Measurements from ENCODE around the gene NBL1. TPM values are rescaled to one million over a fixed set of nuclear protein-coding genes. Genes with fewer than 3 reads are reported as not detected.
A peak's percentile ranks its signal among the peaks of the same experiment; 100 is the strongest.

Gene NBL1
- total and polyA plus RNA-seq, 9 of the 15 experiments (the other 6 are each of a cell fraction or from before 2014, with no cell fraction given) = 0.10 to 3.7 (median 1.8) TPM; not detected in 1

- TF ChIP-seq BCLAF1 (IDR thresholded peaks at IDR 0.05; ENCODE audit: borderline replicate concordance in 1 of 2, control insufficient read depth in 1 of 2, low read depth in 2 of 2, low read length in 1 of 2) (peak in 1 of 2 experiments; percentile 81; a peak in 2 of 4 replicates), MED1 (CRISPR knock-in tag; IDR thresholded peaks at IDR 0.05; ENCODE audit: borderline replicate concordance) (no peak), EGR1 (conservative IDR thresholded peaks at IDR 0.05) (peak; percentile 58), NFE2L1 (tag; IDR thresholded peaks at IDR 0.05; ENCODE audit: borderline replicate concordance, low read depth) (no peak), RFX5 (IDR thresholded peaks at IDR 0.05; ENCODE audit: low read depth, low read length) (no peak), HMBOX1 (IDR thresholded peaks at IDR 0.05) (no peak), CHD4 (IDR thresholded peaks at IDR 0.05; ENCODE audit: insufficient read depth, insufficient replicate concordance, low read depth, low read length, poor library complexity, severe bottlenecking) (no peak), CTCF (IDR thresholded peaks at IDR 0.05 in 2 of 3, conservative IDR thresholded peaks at IDR 0.05 in 1 of 3; ENCODE audit: insufficient read depth in 2 of 3, low read depth in 1 of 3, low read length in 3 of 3) (no peak), SNRNP70 (optimal IDR thresholded peaks at IDR 0.05; ENCODE audit: low read depth, low read length) (no peak), NR2F6 (CRISPR knock-in tag; IDR thresholded peaks at IDR 0.05) (no peak), NR0B1 (IDR thresholded peaks at IDR 0.05; ENCODE audit: partially characterized antibody) (no peak)
- TF ChIP-seq, protein P1, sequence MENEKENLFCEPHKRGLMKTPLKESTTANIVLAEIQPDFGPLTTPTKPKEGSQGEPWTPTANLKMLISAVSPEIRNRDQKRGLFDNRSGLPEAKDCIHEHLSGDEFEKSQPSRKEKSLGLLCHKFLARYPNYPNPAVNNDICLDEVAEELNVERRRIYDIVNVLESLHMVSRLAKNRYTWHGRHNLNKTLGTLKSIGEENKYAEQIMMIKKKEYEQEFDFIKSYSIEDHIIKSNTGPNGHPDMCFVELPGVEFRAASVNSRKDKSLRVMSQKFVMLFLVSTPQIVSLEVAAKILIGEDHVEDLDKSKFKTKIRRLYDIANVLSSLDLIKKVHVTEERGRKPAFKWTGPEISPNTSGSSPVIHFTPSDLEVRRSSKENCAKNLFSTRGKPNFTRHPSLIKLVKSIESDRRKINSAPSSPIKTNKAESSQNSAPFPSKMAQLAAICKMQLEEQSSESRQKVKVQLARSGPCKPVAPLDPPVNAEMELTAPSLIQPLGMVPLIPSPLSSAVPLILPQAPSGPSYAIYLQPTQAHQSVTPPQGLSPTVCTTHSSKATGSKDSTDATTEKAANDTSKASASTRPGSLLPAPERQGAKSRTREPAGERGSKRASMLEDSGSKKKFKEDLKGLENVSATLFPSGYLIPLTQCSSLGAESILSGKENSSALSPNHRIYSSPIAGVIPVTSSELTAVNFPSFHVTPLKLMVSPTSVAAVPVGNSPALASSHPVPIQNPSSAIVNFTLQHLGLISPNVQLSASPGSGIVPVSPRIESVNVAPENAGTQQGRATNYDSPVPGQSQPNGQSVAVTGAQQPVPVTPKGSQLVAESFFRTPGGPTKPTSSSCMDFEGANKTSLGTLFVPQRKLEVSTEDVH (IDR thresholded peaks at IDR 0.05; ENCODE audit: low read depth, partially characterized antibody) = no peak
Observed at GRCh38 chr1:19596065-19596713, 47.9 kb upstream of the NBL1 start (continued).
